T-helper 17 cell (primary cell): ENCODE data around the gene CRMP1. TPM values are rescaled to one million over a fixed set of nuclear protein-coding genes. Genes with fewer than 3 reads are reported as not detected.

ENCODE experiments used
- ATAC-seq: fragments of 150-1000 bp; cut with Tn5 transposase; 2 replicates; pipeline ENCODE4 v1.10.0; 2021; ENCODE audit warnings: mild to moderate bottlenecking, moderate library complexity
- DNase-seq, 3 donors: peaks; one replicate each; pipeline versions ENCODE4 v3.0.0 to v3.0.0-alpha.2; 2020 to 2021
- H3K9me3 ChIP-seq: one replicate; pipeline ENCODE4 v1.7.0; 2013; ENCODE audit warnings: low read length, mild to moderate bottlenecking; ENCODE audit not compliant: control insufficient read depth, poor library complexity, severe bottlenecking
- H3K27ac Mint-ChIP-seq: one replicate; pipeline ENCODE4 v1.8.0; 2022; ENCODE audit warnings: mild to moderate bottlenecking, moderate library complexity, mixed read lengths
- H3K27me3 Mint-ChIP-seq: one replicate; pipeline ENCODE4 v1.8.0; 2022; ENCODE audit warnings: mixed read lengths
- H3K36me3 Mint-ChIP-seq: one replicate; pipeline ENCODE4 v1.8.0; 2022; ENCODE audit warnings: low read depth, mixed read lengths
- H3K4me1 Mint-ChIP-seq: one replicate; pipeline ENCODE4 v1.8.0; 2022; ENCODE audit warnings: mild to moderate bottlenecking, mixed read lengths
- H3K4me3 Mint-ChIP-seq: one replicate; pipeline ENCODE4 v1.8.0; 2022; ENCODE audit warnings: mild to moderate bottlenecking, moderate library complexity, mixed read lengths
- total RNA-seq, 4 donors: library from RNA in 2 of 4; stranded (reverse) in 2 of 4; gene quantifications; one replicate each; pipeline ENCODE4 v1.2.3 and lab custom pipeline; 2022 to 2026

Gene CRMP1
- total RNA-seq, 2 donors from 2014 or later = not detected

- Mint-ChIP-seq H3K27me3 (peaks cover 49% of the 10 kb centered on the region), H3K27ac (no peak overlapping the region), H3K36me3 (peaks cover 2% of the 10 kb centered on the region), H3K4me3 (no peak overlapping the region), H3K4me1 (no peaks in the 10 kb centered on the region)
- ATAC-seq = no peak
- no peak for DNase-seq
- no peaks in the 10 kb centered on the region for H3K9me3 ChIP-seq
Observed at GRCh38 chr4:5926598-5926997, 33.7 kb upstream of the CRMP1 start.

DNA sequence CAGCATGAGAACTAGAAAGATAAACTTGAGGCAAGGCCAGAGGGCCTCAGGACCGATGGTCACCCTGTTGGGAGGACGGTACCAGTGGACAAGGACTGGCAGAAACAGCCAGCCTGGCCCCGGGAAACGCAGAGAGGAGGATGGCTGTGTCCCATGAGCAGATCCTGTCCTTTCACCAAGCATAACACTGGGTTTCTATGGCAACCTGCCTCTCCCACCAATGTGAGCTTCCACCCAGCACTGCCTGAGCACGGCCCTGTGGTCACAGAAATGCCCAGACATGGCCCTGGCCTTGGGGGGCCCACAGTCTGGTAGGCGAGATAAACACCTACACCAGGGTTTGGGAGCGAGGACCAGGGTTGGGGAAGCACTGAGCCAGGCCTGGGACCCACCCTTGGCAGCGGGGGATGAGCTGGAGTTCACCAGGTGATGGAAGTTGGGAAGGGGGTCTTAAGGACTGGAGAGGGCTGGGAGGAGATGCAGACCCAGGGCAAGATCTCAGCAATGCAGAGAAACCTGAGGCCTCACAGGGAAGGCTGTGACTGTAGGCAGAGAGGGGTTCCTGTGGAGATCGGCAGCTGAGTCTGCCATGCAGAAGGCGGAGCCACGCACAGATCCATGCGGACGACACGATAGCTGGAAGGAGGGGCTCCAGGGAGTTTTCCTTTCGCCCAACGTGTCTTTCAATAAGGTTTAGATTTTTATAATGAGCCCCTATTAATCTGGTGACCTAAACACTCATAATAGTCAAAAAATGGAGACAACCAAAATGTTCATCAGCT, 32.7 kb upstream of the CRMP1 start:
- H3K27ac Mint-ChIP-seq = no peak overlapping the region
- H3K4me1 Mint-ChIP-seq = no peaks in the 10 kb centered on the region
- ATAC-seq = no peak

GRCh38 chr4:5924461-5925125, 31.7 kb upstream of the CRMP1 start:
- peaks cover 43% of the 10 kb centered on the region for H3K27me3 Mint-ChIP-seq
- no peaks in the 10 kb centered on the region for H3K9me3 ChIP-seq
- peaks cover 2% of the 10 kb centered on the region for H3K36me3 Mint-ChIP-seq
- no peaks in the 10 kb centered on the region for H3K4me1 Mint-ChIP-seq
- DNase-seq = no peak
- no peak overlapping the region for H3K4me3 Mint-ChIP-seq
- ATAC-seq = no peak
- no peak overlapping the region for H3K27ac Mint-ChIP-seq

More for the DNA sequence above, 32.7 kb upstream of the CRMP1 start:
- H3K9me3 ChIP-seq = no peaks in the 10 kb centered on the region
- DNase-seq = no peak
- Mint-ChIP-seq H3K4me3 (no peak overlapping the region), H3K36me3 (peaks cover 2% of the 10 kb centered on the region), H3K27me3 (peaks cover 53% of the 10 kb centered on the region)

GRCh38 chr4:5923376-5923775, 30.5 kb upstream of the CRMP1 start:
- H3K9me3 ChIP-seq = no peaks in the 10 kb centered on the region
- H3K27me3 Mint-ChIP-seq = peaks cover 37% of the 10 kb centered on the region
- H3K27ac Mint-ChIP-seq = no peak overlapping the region
- ATAC-seq (no peak), DNase-seq (no peak)
- H3K4me1 Mint-ChIP-seq = no peaks in the 10 kb centered on the region
- H3K36me3 Mint-ChIP-seq = peaks cover 2% of the 10 kb centered on the region
- H3K4me3 Mint-ChIP-seq = no peak overlapping the region

- H3K4me3 Mint-ChIP-seq = no peak overlapping the region
- H3K27me3 Mint-ChIP-seq = peaks cover 31% of the 10 kb centered on the region
- ATAC-seq = no peak
- no peaks in the 10 kb centered on the region for H3K4me1 Mint-ChIP-seq
- no peak overlapping the region for H3K27ac Mint-ChIP-seq
- peaks cover 2% of the 10 kb centered on the region for H3K36me3 Mint-ChIP-seq
- H3K9me3 ChIP-seq = no peaks in the 10 kb centered on the region
- no peak for DNase-seq
Observed at GRCh38 chr4:5922556-5922955, 29.7 kb upstream of the CRMP1 start.

DNA sequence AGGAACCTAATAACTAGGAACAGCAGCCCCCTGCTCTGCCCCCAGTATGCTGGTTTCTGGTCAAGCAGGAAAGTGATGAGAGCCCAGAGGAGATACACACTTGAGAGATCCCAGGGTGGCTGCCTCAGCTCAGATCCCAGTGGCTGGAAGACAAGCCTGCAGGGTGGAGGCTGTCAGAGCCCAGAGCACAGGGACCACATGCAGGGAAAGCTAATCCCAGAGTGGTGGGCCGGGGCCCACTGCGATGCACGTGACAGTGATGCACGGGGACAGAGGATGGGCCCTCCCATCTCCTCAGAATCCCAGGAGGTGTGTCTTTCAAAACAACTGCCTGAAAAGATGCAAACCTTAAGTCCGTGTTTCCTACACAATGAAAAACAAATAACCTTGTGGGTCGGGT, 29.1 kb upstream of the CRMP1 start:
- H3K27me3 Mint-ChIP-seq = peaks cover 30% of the 10 kb centered on the region
- no peak for ATAC-seq
- H3K36me3 Mint-ChIP-seq = peaks cover 2% of the 10 kb centered on the region

GRCh38 chr4:5921101-5921980, 28.5 kb upstream of the CRMP1 start:
- H3K9me3 ChIP-seq = no peaks in the 10 kb centered on the region
- Mint-ChIP-seq H3K36me3 (peaks cover 2% of the 10 kb centered on the region), H3K27me3 (peaks cover 26% of the 10 kb centered on the region), H3K4me1 (no peaks in the 10 kb centered on the region), H3K4me3 (no peak overlapping the region), H3K27ac (no peak overlapping the region)
- DNase-seq (no peak), ATAC-seq (no peak)

More for the DNA sequence above, 29.1 kb upstream of the CRMP1 start:
- Mint-ChIP-seq H3K4me1 (no peaks in the 10 kb centered on the region), H3K4me3 (no peak overlapping the region), H3K27ac (no peak overlapping the region)
- DNase-seq = no peak
- no peaks in the 10 kb centered on the region for H3K9me3 ChIP-seq

- DNase-seq = no peak
- no peak for ATAC-seq
- no peaks in the 10 kb centered on the region for H3K9me3 ChIP-seq
- Mint-ChIP-seq H3K36me3 (peaks cover 2% of the 10 kb centered on the region), H3K27me3 (peaks cover 31% of the 10 kb centered on the region), H3K4me1 (no peaks in the 10 kb centered on the region), H3K27ac (no peak overlapping the region), H3K4me3 (no peak overlapping the region)
Observed at GRCh38 chr4:5919571-5919970, 26.7 kb upstream of the CRMP1 start.

DNA sequence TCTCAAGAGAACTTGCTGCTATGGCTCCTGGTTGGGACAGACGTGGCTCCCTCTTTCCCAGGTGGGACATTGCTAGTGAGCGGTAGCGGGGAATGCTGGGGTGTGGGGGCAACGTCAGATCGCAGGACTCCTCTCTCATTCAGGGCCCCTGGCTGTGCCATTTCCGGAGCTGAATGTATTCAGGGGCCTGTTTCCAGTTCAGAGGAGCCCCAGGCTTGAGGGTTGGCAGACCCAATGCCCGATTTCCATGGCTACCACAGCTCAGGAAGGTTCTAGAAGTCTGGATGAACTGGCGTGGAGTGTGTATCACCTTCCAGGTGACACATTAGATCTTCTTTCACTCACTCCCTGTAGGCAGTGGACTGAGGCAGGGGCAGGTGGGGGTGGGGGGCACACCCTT, 26.2 kb upstream of the CRMP1 start:
- peaks cover 31% of the 10 kb centered on the region for H3K27me3 Mint-ChIP-seq
- ATAC-seq = no peak
- H3K9me3 ChIP-seq = no peaks in the 10 kb centered on the region
- no peak overlapping the region for H3K4me3 Mint-ChIP-seq
- no peak for DNase-seq
- H3K36me3 Mint-ChIP-seq = no peaks in the 10 kb centered on the region
- no peak overlapping the region for H3K27ac Mint-ChIP-seq
- H3K4me1 Mint-ChIP-seq = no peaks in the 10 kb centered on the region

DNA sequence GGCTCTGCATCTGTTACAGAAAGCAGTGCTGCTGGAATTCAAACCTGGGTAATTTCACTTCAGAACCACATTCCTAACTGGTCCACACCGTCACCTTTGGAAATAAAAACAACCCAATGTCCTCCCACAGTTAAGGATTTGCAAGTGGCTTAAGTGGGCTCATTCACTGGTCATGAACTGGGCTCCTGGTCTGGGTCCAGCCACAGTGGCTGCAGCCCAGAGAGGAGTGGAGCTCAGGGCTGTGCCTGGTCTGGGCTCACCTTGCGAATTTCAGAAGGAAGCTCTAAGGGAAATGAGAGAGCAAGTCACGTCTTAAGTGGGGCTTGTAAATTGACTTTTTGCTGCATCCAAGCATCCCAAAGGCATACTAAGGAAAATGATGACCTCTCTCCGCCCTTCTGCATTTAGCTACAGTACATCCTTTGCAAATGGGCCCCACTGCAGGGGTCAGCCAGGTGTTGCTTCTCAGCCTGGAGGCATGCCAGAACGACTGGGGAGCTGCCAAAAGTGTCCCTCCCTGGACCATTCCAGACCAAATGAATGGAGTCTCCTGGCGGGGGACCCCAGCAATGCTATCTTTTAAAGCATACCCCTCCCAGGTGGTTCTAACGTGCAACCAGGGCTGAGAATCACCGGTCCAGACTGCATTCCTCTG, 25.6 kb upstream of the CRMP1 start:
- Mint-ChIP-seq H3K4me3 (no peak overlapping the region), H3K27me3 (peaks cover 31% of the 10 kb centered on the region), H3K36me3 (no peaks in the 10 kb centered on the region), H3K27ac (no peak overlapping the region), H3K4me1 (no peaks in the 10 kb centered on the region)
- no peak for DNase-seq
- H3K9me3 ChIP-seq = no peaks in the 10 kb centered on the region
- no peak for ATAC-seq

DNA sequence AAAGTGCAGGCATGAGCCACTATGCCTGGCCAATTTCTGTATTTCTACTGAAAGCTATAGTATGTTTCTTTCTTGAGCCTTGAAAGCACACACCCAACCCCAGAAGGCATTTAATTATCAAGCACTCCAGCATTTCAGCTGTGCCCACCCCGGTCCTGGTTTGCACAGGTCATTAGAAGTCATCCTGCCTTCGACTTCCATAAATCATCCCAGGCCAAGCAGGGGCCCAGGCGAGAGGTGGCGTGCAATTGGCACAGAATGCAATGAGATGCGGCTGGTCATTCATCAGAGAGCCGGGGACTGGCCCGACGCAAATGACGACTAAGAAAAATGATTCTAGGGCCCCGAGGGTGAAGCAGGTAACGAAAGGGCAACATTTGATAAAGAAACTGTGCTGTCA, 24.8 kb upstream of the CRMP1 start:
- Mint-ChIP-seq H3K27me3 (peaks cover 26% of the 10 kb centered on the region), H3K27ac (no peak overlapping the region), H3K36me3 (no peaks in the 10 kb centered on the region), H3K4me1 (no peaks in the 10 kb centered on the region), H3K4me3 (no peak overlapping the region)
- ATAC-seq = no peak
- DNase-seq = no peak
- no peaks in the 10 kb centered on the region for H3K9me3 ChIP-seq

DNA sequence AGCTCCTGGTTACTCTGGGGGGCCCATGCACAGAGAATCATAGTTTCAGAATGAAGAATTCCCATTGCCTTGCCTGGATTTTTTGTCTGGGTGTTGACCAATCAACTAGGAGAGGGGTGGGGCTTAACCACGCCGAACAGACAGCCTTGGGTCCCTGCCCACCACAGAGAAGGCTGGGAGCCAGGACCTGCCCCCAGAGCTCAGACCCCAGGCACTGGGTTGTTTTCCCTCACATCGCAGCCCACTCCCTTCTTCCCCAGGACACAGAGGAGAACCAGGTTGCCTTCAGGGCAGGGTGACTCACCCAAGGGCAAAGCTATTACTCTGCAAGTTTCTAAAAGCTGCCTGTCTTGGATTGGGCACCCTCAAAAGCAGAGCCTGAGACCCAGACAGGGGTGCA, 23.3 kb upstream of the CRMP1 start:
- Mint-ChIP-seq H3K36me3 (no peaks in the 10 kb centered on the region), H3K4me1 (no peaks in the 10 kb centered on the region), H3K27me3 (peaks cover 17% of the 10 kb centered on the region), H3K27ac (no peak overlapping the region), H3K4me3 (no peak overlapping the region)
- ATAC-seq (no peak), DNase-seq (no peak)
- no peaks in the 10 kb centered on the region for H3K9me3 ChIP-seq

- DNase-seq (no peak), ATAC-seq (no peak)
- H3K27me3 Mint-ChIP-seq = peaks cover 5% of the 10 kb centered on the region
- no peak overlapping the region for H3K27ac Mint-ChIP-seq
- no peak overlapping the region for H3K4me3 Mint-ChIP-seq
- H3K4me1 Mint-ChIP-seq = no peaks in the 10 kb centered on the region
- H3K36me3 Mint-ChIP-seq = no peaks in the 10 kb centered on the region
- H3K9me3 ChIP-seq = no peaks in the 10 kb centered on the region
Observed at GRCh38 chr4:5913454-5913853, 20.6 kb upstream of the CRMP1 start.
